GM18502 (cell line): Measurements from ENCODE around the gene ILKAP.
A peak's percentile ranks its signal among the peaks of the same experiment; 100 is the strongest.

Experiments
- ATAC-seq: cut with Tn5 transposase; IDR thresholded peaks from one replicate; pipeline ENCODE4 v1.9.1; 2021; ENCODE audit warnings: mild to moderate bottlenecking; ENCODE audit not compliant: unreplicated experiment, poor library complexity

Gene ILKAP

DNA sequence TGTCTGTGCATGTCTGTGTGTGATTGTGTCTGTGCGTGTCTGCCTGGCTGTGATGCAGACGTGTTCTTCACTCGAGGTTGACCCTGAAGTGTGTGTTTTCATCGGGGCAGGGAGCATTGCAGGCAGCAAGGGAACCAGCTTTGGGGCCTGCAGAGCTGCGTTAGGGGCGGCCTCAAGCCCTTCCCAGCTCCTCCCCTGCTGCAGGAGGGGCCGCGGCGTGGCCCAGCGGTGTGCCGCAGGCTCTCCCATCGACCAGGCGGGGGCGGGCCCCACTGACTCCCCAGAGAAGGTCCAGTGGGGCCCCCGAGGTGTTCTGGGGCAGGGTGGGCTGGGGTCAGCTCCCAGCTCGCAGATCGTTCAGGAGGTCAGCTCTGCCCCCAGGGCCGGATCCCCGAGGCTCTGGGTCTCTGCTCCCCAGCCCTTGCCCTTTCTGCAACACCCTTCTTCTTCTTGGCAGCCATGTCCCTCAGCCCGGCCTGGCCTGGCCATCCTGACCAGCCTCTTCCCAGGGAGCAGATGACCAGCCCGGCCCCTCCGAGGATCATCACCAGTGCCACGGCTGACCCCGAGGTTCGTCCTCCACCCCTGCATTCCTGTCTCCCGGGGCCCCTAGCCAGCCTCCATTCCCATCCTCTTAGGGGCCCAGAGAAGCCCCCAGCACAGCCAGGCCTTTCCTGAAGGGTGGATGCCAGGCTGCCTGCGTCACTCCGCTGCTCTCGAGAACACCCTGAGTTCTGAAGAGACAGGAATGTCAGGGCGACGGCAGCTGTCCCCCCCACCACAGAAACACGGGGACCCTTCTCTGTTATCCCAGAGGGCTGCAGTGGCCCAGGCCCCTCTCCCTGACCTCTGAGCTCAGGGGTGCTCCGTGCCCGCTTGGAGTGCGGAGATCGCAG is 76.1 kb downstream of the ILKAP start:
- ATAC-seq: peak; percentile 62

DNA sequence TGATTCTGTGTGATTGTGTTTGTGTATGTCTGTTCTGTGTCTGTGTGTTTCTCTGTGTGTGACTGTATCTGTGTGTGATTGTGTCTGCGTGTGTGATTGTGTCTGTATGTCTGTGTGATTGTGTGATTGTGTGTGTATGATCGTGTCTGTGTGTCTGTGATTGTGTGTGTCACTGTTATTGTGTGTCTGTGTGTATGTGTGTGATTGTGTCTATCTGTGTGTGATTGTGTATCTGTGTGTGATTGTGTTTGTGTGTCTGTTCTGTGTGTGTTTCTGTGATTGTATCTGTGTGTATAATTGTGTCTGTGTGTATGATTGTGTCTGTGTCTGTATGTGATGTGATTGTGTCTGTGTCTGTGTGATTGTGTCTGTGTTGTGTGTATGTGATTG is 76.7 kb downstream of the ILKAP start:
- no peak for ATAC-seq

DNA sequence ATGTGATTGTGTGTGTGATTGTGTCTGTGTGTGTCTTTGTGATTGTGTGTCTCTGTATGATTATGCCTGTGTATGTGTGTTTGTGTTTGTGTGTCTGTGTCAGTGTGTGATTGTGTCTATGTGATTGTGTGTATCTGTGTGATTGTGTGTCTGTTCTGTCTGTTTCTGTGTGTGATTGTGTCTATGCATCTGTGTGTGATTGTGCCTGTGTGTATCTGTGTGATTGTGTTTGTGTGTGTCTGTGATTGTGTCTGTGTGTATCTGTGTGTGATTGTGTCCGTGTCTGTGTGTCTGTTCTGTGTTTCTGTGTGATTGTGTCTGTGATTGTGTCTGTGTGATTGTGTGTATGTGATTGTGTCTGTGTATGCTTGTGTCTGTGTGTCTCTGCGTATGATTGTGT is 77.2 kb downstream of the ILKAP start:
- no peak for ATAC-seq

DNA sequence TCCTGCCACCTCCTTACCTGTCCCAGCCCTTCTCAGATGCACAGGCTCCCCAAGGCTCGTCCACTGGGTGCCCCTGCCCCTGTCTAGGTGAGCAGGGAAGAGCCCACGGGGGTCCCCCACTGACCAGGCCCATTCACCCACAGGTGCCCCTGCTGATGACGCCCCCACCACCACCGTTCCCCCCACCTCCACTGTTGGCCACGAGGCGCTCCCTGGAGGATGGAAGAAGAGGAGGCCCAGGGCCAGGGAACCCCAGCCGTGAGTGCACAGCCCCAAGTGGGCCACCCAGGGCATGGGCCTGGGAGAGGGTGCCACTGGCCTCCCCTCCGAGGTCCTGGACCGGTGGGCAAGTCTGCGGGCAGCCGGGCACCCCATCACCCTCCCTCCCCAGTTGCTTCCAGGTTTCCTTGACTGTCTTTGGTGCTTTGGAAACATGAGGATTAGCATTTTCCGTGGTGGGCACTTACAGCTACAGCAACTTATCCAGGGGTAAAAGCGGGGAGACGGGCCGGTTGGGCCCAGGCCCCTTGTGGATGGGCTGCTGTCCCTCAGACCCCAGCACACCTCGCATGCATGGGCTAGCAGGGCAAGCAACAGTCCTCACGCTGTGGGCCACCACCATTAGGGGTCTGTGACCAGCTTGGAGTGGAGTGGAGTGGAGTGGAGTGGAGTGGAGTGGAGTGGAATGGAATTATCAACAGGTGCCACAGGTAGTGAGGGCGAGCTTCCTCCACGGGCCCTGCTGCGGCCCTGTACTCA is 78.2 kb downstream of the ILKAP start:
- ATAC-seq: no peak

DNA sequence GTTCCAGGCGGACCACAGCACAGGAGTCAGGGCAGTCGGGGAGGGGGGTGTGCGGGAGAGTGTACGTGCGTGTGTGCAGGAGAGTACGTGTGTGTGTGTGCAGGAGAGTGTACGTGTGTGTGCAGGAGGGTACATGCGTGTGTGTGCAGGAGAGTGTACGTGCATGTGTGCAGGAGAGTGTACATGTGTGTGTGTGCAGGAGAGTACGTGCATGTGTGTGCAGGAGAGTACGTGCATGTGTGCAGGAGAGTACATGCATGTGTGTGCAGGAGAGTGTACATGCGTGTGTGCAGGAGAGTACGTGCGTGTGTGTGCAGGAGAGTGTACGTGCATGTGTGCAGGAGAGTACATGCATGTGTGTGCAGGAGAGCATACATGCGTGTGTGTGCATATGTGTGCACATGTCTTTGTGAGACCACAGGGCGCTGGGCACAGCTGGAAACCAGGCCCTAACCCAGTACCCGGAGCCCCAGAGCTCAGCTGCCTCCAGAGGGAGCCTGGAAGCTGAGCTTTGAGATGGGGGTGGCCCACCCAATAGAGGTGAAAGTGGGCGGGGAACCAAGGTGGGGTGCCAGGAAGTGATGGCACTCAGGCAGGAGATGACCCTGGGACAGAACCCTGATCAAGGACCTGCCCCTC is 78.9 kb downstream of the ILKAP start:
- ATAC-seq: no peak

DNA sequence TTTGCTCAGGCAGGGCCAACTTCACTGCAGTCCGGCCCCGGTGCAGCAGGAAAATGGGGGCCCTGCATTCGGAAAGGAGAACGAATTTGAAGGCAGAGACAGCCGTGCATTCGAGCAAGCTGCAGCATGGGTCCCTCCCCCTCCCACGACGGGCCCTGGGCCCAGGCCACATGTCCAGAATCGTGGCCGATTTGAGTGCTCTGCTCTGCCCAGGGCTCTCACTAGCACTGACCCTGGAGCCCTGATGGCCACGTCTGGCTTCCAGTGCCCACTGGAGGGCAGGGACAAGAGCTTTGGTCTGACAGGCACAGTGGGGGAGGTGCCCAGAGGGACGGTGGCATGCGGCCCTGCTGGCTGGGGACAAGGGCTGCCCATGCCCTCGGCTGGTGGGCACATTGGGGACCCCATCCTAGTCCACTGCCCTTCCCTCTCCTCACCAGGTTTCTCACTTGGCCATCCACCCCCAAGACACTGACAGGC is 79.5 kb downstream of the ILKAP start:
- ATAC-seq: no peak

DNA sequence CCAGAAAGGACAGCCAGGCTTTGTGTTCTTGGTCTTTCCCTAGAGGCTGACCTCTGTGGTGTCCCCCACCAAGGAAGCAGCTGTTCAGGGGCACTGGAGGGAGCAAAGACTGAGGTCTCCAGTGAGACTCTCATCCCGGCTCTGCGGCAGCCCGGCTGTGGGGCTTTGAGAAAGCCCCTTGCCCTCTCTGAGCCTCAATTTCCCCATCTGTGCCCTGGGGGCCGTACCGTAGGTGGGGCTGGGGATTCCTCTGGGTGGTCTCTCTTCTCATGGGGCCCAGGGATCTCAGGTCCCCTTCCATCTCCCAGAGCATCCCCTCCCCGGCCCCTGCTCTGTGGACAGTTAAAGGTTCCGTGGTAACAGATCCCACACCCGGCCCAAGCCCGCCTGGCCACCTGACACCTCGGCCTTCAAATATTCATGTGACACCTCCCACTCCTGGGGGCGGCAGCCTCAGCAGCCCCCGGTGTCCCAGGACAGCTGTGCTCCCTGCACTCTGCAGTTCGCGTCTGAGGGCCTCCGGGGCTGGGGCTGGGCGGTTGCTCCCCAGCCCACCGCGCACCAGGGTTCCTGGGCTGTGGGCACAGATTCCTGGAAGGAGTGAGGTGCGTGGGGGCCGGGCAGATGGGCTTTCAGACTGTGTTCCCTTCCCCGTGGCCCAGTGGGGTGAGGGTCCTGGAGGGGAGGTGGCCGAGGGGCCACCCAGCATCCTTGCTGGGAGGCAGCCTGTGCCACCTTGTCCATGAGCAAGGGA is 80.1 kb downstream of the ILKAP start:
- ATAC-seq: no peak

DNA sequence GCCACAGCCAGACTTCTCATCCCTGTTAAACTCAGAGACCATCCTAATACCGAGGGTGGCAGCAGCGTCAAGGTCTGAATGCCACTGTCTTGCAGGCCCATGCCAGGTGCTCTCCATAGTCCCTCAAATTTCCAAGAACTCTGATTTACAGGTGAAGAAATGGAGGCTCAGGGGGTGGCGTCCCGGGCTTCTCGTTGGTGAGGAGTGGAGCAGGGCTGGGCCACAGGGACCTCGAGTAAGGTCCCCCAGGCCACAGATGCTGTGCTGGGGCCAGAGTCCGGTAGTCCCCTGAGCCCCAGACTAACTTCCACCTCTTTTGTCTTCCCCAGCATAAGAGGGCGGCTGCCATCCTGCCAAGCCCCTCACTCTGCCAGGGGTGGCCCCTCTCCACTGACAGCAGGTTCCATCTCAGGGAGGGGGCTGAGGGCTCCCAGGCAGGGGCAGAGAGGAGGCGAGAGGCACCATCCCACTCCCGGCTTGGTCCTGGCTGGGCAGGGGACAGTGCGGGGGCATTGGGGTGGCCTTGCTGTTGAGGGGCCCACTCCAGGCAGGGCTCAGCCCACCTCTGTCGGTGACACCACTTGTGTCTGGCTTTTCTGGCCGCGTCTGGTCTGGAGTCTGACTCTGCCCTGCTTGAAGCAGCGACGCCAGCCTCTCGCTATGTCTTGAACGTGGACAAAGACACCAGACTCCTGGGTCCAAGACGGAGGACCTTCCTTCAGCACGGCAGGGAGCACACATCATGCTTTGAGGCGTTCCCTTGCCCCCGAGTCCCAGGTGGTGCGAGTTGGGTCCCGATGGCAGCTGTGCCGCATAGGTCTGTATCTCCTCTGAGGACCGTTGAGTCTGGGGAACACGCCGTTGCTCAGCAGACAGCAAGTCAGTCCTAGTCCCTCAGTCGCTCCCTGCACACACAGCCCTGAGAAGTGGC is 80.9 kb downstream of the ILKAP start:
- ATAC-seq: no peak

DNA sequence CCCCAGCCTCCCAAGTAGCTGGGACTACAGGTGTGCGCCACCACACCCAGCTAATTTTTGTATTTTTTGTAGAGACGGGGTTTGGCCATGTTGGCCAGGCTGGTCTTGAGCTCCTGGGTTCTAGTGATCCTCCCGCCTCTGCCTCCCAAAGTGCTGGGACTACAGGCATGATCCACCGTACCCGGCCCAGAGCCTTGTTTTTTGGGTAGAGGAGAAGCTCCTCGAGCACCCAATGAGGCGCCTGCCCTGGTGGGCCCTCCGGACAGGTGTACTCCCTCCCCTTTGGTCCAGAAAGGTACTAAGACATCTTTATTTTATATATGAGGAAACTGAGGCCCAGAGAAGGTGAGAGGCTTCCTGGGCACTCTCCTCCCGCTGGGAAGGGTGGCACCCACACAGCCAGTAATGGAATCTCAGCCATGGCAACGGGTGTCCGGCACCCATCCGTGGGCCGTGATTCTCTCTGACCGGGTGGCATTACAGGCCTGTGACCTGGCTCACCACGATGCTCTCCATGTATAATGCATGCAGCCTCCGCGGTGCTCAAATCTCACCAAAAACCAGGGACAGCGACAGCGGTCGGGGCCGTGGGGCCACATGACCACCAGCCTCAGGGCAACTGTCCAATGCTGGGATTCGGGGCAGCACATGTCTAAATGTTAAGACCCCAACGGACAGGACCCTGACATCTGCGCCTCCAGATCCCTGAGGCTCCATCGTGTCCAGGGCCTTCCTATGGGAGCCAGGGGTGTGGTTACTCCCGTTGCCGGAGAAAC is 81.8 kb downstream of the ILKAP start:
- no peak for ATAC-seq

DNA sequence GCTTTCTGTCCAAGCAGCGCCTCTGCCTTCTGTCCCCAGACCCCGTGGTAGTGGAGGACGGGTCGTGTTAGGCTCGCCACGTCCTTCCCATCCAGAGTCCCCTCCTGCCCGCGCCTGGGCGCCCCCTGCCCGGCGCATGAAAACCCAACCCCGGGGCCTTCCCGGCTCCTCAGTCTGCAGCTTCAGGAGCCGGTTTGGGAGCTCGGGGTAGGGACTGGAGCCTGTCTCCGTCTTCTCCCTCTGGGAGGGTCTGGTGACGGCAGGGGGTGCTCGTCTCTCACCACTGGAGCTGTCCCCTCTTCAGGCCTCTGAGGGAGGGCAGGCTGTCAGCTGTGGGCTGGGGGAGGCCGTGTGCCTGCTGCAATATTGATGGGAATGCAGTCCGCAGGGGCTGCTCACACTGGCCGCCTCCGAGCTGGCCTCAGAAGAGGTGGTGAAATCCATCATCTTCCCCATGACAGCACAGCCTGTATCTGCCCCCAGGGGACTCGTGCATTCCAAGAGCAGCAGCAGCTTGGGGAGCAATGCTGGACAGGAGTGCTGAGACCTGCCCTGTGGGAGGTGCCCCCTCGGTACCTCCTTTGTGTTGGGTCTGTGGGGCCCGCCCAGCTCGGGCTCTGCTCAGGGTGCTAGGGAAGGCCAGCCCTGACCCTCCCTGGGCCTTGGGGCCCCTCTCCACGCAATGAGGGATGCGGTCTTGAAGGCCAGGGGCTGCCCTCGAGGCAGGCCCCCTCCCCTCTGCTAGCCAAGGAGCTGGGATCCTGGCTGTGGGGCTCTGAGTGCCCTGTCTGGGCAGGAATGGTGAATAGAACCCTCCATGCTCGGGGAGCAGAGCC is 82.8 kb downstream of the ILKAP start:
- no peak for ATAC-seq
